Placental epithelial cell (primary cell): ENCODE measurements around the gene CTNNA3. TPM values are rescaled to one million over a fixed set of nuclear protein-coding genes. Genes with fewer than 3 reads are reported as not detected.

Experiments
- small RNA-seq: library from RNA; depleted of rRNA; stranded (forward); fragments of <200 nt; gene quantifications from one replicate; pipeline ENCODE3, GENCODE V24; 2012
- total RNA-seq: library from RNA; depleted of rRNA; stranded (reverse); fragments of >200 nt; gene quantifications from 2 replicates; pipeline ENCODE4 v1.2.3, GENCODE V29; 2012

CTNNA3 gene
- under 0.01 and 0.76 TPM in 2 replicates for total RNA-seq

GRCh38 chr10:67696029-67696428 lies at the start of gene CTNNA3:
TSS of gene CTNNA3 (minus strand) at chr10:67696195.

GRCh38 chr10:66925896-66926715 lies 769.9 kb downstream of the CTNNA3 start, which contains the start of gene LRRTM3:
TSS of gene LRRTM3 (plus strand) at chr10:66926036.

Small RNA genes lying within 50 kb of the gene (small RNA-seq; reads per million reads assigned to genes)
- not detected for gene AL607023.1
- gene MIR7151 = not detected

Other genes with a start within 250 kb of the CTNNA3 start
- not detected in 2 replicates for gene DNAJC12, start 142.0 kb upstream of the CTNNA3 start, total RNA-seq
- 8.8 and 9.4 TPM in 2 replicates for gene SIRT1, start 188.5 kb upstream of the CTNNA3 start, total RNA-seq